ENCODE results near the gene GPR146. TPM values are rescaled to one million over a fixed set of nuclear protein-coding genes. Genes with fewer than 3 reads are reported as not detected.

Gene GPR146
- total RNA-seq, 6 experiments from 2014 or later, result 13.3 to 45.3 (median 22.8) TPM

DNA sequence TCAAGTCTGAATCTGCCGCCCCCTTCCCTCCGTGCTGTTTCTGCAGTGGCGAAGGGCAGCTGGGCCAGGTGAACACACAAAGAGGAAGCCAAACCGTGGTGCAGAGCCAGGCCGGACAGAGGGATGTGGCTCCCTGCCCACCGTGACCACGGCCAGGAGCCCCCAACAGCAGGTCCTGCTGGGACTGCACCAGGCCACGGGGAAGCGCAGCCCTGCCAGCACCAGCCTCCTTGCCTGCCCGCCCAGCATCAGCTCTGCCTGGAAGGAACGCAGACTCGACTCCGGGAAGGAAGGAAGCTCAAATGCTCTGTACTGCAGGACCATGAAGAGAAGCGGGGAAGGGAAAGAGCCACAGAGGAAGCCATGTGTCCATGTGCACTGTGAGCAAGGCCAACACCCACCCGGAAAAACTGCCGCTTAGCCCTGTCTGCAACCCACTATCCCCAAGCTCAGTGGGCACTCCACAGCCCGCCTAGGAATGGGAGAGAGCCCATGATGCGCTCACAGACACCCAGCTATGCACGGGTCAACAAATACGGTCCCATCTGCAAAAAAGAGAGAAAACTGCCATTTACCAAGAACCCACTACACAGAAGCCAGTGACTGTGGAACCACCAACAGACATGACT lies 62.6 kb downstream of the GPR146 start:
- no peak overlapping the region for H3K27ac ChIP-seq
- DNase-seq (peak in 1 of 3 donors; percentile 27), ATAC-seq (no peak)
- H3K36me3 ChIP-seq, result no peaks in the 10 kb centered on the region
- H3K4me3 ChIP-seq, result no peak overlapping the region
- no peak for TF ChIP-seq POLR2A (IDR thresholded peaks at IDR 0.05)
- TF ChIP-seq, protein P1, sequence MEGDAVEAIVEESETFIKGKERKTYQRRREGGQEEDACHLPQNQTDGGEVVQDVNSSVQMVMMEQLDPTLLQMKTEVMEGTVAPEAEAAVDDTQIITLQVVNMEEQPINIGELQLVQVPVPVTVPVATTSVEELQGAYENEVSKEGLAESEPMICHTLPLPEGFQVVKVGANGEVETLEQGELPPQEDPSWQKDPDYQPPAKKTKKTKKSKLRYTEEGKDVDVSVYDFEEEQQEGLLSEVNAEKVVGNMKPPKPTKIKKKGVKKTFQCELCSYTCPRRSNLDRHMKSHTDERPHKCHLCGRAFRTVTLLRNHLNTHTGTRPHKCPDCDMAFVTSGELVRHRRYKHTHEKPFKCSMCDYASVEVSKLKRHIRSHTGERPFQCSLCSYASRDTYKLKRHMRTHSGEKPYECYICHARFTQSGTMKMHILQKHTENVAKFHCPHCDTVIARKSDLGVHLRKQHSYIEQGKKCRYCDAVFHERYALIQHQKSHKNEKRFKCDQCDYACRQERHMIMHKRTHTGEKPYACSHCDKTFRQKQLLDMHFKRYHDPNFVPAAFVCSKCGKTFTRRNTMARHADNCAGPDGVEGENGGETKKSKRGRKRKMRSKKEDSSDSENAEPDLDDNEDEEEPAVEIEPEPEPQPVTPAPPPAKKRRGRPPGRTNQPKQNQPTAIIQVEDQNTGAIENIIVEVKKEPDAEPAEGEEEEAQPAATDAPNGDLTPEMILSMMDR (IDR thresholded peaks at IDR 0.05), result no peak
- H3K4me1 ChIP-seq, result peaks cover 0 to 19% (median 11%) of the 10 kb centered on the region in 4 donors
- intact Hi-C loops (cut with DNase I), result no loop called here
- 79% methylated on average over 7 of the region's 20 CpGs for WGBS (ENCODE audit: insufficient coverage, low coverage, low lambda C conversion rate, missing lambda C conversion rate)
- H3K9me3 ChIP-seq, result no peaks in the 10 kb centered on the region
- no peaks in the 10 kb centered on the region for H3K27me3 ChIP-seq

GRCh38 chr7:1108264-1108920 lies 64.0 kb downstream of the GPR146 start:
- ATAC-seq (no peak), DNase-seq (peak in 1 of 3 donors; percentile 35)
- Histone ChIP-seq H3K4me1 (peaks cover 0 to 5% (median 3%) of the 10 kb centered on the region in 4 donors), H3K27me3 (no peaks in the 10 kb centered on the region), H3K9me3 (no peaks in the 10 kb centered on the region), H3K36me3 (no peaks in the 10 kb centered on the region), H3K4me3 (no peak overlapping the region), H3K27ac (no peak overlapping the region)
- TF ChIP-seq POLR2A (IDR thresholded peaks at IDR 0.05), result no peak
- TF ChIP-seq, protein P1 (IDR thresholded peaks at IDR 0.05), result no peak
- intact Hi-C loops (cut with DNase I), result no loop called here
- 90% methylated on average over 6 of the region's 30 CpGs for WGBS (ENCODE audit: insufficient coverage, low coverage, low lambda C conversion rate, missing lambda C conversion rate)

MicroRNA genes within 50 kb of the gene (microRNA counts, 767-probe panel; counts per million panel counts)
- microRNA hsa-miR-339-3p (237 counts per million), microRNA hsa-miR-339-5p (237 counts per million)

Small RNA genes within 50 kb of the gene (microRNA-seq; reads per million reads assigned to microRNA genes)
- 563 to 617 reads per million in 2 donors for gene MIR339

Small RNA genes within 50 kb of the gene (small RNA-seq; reads per million reads assigned to genes)
- 2.5 to 3.4 reads per million in 2 experiments for gene MIR339

Other genes starting within 250 kb of the GPR146 start
- 10 to 100 TPM; 33.4 to 54.0 (median 48.7) TPM for gene SUN1, start 212.1 kb upstream of the GPR146 start, total RNA-seq
- gene GET4, start 168.0 kb upstream of the GPR146 start, total RNA-seq, result 10 to 100 TPM; 15.6 to 38.3 (median 28.3) TPM
- 1 to 10 TPM; 1.4 to 4.2 (median 2.7) TPM for gene ADAP1, start 89.9 kb upstream of the GPR146 start, total RNA-seq
- gene COX19, start 69.0 kb upstream of the GPR146 start, total RNA-seq, result 1 to 10 TPM; 3.2 to 6.5 (median 4.0) TPM
- not detected for gene CYP2W1, start 61.4 kb upstream of the GPR146 start, total RNA-seq
- gene GPER1, start 43.6 kb downstream of the GPR146 start, total RNA-seq, result 10 to 100 TPM in 4 of 6 experiments, 1 to 10 TPM in 2; 7.0 to 26.4 (median 11.9) TPM
- 10 to 100 TPM; 24.3 to 43.1 (median 31.8) TPM for gene ZFAND2A, start 115.7 kb downstream of the GPR146 start, total RNA-seq
- not detected for gene UNCX, start 188.3 kb downstream of the GPR146 start, total RNA-seq

All from right lobe of liver (tissue), 6 donors.